ENCODE data around the gene FBXO15. TPM values are rescaled to one million over a fixed set of nuclear protein-coding genes. Genes with fewer than 3 reads are reported as not detected.

Gene FBXO15
- total and polyA plus RNA-seq, 4 donors: 0.23 to 0.50 (median 0.41) TPM

DNA sequence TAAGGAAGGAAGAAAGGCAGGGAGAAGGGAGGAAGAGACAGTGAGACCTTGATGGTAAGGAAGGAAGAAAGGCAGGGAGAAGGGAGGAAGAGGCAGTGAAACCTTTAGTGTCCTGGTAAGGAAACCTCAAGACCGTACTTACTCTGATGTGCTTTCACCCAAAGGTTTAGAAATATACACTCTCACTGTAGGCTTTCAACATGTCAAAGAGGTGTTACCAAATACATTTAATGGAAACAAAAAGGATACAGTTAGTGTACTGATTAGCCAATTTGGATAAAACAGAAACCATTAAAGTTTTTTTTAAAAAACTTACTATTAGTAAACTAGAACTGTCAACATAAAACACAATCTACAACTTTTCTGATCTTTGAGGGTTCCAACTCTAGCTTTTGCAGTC, 7.1 kb downstream of the FBXO15 start:
- DNase-seq (ENCODE audit: low spot score): no peak
- H3K4me1 ChIP-seq (ENCODE audit: control insufficient read depth in 4 of 4, insufficient read depth in 4 of 4, low read length in 3 of 4): no peaks in the 10 kb centered on the region
- 70% methylated on average over 1 of the region's 1 CpG for WGBS
- no peak overlapping the region for H3K27ac ChIP-seq (ENCODE audit: low read depth in 1 of 2, low read length in 2 of 2)
- H3K9me3 ChIP-seq (ENCODE audit: control insufficient read depth in 4 of 4, low read length in 3 of 4): no peaks in the 10 kb centered on the region
- H3K27me3 ChIP-seq (ENCODE audit: control insufficient read depth in 4 of 4, insufficient read depth in 4 of 4, low read length in 3 of 4): no peaks in the 10 kb centered on the region
- no peak overlapping the region for H3K4me3 ChIP-seq (ENCODE audit: low read depth in 1 of 3, low read length in 3 of 3)
- H3K36me3 ChIP-seq (ENCODE audit: control insufficient read depth in 4 of 4, insufficient read depth in 3 of 4, low read depth in 1 of 4, low read length in 3 of 4): no peaks in the 10 kb centered on the region
- no peak for TF ChIP-seq FOXA2 (IDR thresholded peaks at IDR 0.05)
- TF ChIP-seq NR2F2 (IDR thresholded peaks at IDR 0.05): no peak
- no peak for TF ChIP-seq EGR1 (IDR thresholded peaks at IDR 0.05; ENCODE audit: low read depth in 2 of 2)
- TF ChIP-seq, protein P1, sequence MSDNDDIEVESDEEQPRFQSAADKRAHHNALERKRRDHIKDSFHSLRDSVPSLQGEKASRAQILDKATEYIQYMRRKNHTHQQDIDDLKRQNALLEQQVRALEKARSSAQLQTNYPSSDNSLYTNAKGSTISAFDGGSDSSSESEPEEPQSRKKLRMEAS (IDR thresholded peaks at IDR 0.05): no peak
- TF ChIP-seq, protein P2, sequence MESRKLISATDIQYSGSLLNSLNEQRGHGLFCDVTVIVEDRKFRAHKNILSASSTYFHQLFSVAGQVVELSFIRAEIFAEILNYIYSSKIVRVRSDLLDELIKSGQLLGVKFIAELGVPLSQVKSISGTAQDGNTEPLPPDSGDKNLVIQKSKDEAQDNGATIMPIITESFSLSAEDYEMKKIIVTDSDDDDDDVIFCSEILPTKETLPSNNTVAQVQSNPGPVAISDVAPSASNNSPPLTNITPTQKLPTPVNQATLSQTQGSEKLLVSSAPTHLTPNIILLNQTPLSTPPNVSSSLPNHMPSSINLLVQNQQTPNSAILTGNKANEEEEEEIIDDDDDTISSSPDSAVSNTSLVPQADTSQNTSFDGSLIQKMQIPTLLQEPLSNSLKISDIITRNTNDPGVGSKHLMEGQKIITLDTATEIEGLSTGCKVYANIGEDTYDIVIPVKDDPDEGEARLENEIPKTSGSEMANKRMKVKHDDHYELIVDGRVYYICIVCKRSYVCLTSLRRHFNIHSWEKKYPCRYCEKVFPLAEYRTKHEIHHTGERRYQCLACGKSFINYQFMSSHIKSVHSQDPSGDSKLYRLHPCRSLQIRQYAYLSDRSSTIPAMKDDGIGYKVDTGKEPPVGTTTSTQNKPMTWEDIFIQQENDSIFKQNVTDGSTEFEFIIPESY (IDR thresholded peaks at IDR 0.05): no peak
- TF ChIP-seq, protein P3, sequence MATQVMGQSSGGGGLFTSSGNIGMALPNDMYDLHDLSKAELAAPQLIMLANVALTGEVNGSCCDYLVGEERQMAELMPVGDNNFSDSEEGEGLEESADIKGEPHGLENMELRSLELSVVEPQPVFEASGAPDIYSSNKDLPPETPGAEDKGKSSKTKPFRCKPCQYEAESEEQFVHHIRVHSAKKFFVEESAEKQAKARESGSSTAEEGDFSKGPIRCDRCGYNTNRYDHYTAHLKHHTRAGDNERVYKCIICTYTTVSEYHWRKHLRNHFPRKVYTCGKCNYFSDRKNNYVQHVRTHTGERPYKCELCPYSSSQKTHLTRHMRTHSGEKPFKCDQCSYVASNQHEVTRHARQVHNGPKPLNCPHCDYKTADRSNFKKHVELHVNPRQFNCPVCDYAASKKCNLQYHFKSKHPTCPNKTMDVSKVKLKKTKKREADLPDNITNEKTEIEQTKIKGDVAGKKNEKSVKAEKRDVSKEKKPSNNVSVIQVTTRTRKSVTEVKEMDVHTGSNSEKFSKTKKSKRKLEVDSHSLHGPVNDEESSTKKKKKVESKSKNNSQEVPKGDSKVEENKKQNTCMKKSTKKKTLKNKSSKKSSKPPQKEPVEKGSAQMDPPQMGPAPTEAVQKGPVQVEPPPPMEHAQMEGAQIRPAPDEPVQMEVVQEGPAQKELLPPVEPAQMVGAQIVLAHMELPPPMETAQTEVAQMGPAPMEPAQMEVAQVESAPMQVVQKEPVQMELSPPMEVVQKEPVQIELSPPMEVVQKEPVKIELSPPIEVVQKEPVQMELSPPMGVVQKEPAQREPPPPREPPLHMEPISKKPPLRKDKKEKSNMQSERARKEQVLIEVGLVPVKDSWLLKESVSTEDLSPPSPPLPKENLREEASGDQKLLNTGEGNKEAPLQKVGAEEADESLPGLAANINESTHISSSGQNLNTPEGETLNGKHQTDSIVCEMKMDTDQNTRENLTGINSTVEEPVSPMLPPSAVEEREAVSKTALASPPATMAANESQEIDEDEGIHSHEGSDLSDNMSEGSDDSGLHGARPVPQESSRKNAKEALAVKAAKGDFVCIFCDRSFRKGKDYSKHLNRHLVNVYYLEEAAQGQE (IDR thresholded peaks at IDR 0.05): no peak
- no peak for TF ChIP-seq HNF4G (IDR thresholded peaks at IDR 0.05)
- no peak for TF ChIP-seq SP1 (IDR thresholded peaks at IDR 0.05)
- TF ChIP-seq YY1 (IDR thresholded peaks at IDR 0.05): no peak
- no peak for TF ChIP-seq TAF1 (conservative IDR thresholded peaks at IDR 0.05)
- TF ChIP-seq GABPA (IDR thresholded peaks at IDR 0.05 in 1 of 2, conservative IDR thresholded peaks at IDR 0.05 in 1 of 2): no peak
- TF ChIP-seq HNF4A (conservative IDR thresholded peaks at IDR 0.05): no peak
- no peak for TF ChIP-seq FOXA1 (IDR thresholded peaks at IDR 0.05)
- TF ChIP-seq, protein P4, sequence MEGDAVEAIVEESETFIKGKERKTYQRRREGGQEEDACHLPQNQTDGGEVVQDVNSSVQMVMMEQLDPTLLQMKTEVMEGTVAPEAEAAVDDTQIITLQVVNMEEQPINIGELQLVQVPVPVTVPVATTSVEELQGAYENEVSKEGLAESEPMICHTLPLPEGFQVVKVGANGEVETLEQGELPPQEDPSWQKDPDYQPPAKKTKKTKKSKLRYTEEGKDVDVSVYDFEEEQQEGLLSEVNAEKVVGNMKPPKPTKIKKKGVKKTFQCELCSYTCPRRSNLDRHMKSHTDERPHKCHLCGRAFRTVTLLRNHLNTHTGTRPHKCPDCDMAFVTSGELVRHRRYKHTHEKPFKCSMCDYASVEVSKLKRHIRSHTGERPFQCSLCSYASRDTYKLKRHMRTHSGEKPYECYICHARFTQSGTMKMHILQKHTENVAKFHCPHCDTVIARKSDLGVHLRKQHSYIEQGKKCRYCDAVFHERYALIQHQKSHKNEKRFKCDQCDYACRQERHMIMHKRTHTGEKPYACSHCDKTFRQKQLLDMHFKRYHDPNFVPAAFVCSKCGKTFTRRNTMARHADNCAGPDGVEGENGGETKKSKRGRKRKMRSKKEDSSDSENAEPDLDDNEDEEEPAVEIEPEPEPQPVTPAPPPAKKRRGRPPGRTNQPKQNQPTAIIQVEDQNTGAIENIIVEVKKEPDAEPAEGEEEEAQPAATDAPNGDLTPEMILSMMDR (IDR thresholded peaks at IDR 0.05; ENCODE audit: low read depth, low read length, missing input control): no peak
- TF ChIP-seq, protein P5, sequence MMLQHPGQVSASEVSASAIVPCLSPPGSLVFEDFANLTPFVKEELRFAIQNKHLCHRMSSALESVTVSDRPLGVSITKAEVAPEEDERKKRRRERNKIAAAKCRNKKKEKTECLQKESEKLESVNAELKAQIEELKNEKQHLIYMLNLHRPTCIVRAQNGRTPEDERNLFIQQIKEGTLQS (IDR thresholded peaks at IDR 0.05): no peak
- no peak for TF ChIP-seq RXRA (IDR thresholded peaks at IDR 0.05)
- H3K9ac ChIP-seq (ENCODE audit: low read depth in 1 of 2, low read length in 2 of 2): no peak overlapping the region

DNA sequence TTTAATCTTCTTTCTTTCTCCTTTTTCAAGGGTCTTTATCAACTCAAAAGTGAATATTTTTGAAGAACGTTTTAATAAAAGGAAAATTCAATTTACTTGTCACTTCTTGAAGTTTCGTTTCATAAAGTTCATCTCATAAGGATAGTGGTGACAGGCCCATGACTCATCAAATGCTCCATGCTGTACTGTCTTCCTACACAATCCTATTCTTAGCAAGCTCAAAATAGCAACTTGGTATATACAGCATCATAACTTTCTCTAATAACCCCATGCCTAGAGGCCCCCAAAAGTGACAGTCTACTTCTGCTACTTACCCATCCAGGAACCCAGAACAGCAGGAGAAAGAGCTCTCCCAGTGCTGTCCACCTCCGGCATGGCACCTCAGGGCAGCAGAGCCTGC, 7.7 kb downstream of the FBXO15 start:
- 72% methylated on average over 3 of the region's 3 CpGs for WGBS
- no peak overlapping the region for H3K9ac ChIP-seq (ENCODE audit: low read depth in 1 of 2, low read length in 2 of 2)
- no peak overlapping the region for H3K4me3 ChIP-seq (ENCODE audit: low read depth in 1 of 3, low read length in 3 of 3)
- no peaks in the 10 kb centered on the region for H3K4me1 ChIP-seq (ENCODE audit: control insufficient read depth in 4 of 4, insufficient read depth in 4 of 4, low read length in 3 of 4)
- no peaks in the 10 kb centered on the region for H3K9me3 ChIP-seq (ENCODE audit: control insufficient read depth in 4 of 4, low read length in 3 of 4)
- H3K27me3 ChIP-seq (ENCODE audit: control insufficient read depth in 4 of 4, insufficient read depth in 4 of 4, low read length in 3 of 4): no peaks in the 10 kb centered on the region
- DNase-seq (ENCODE audit: low spot score): no peak
- H3K36me3 ChIP-seq (ENCODE audit: control insufficient read depth in 4 of 4, insufficient read depth in 3 of 4, low read depth in 1 of 4, low read length in 3 of 4): no peaks in the 10 kb centered on the region
- H3K27ac ChIP-seq (ENCODE audit: low read depth in 1 of 2, low read length in 2 of 2): no peak overlapping the region
- no peak for TF ChIP-seq FOXA1 (IDR thresholded peaks at IDR 0.05)
- no peak for TF ChIP-seq RXRA (IDR thresholded peaks at IDR 0.05)
- TF ChIP-seq, protein P4 (IDR thresholded peaks at IDR 0.05; ENCODE audit: low read depth, low read length, missing input control): no peak
- TF ChIP-seq, protein P5 (IDR thresholded peaks at IDR 0.05): no peak
- TF ChIP-seq HNF4G (IDR thresholded peaks at IDR 0.05): no peak
- no peak for TF ChIP-seq NR2F2 (IDR thresholded peaks at IDR 0.05)
- TF ChIP-seq RAD21 (IDR thresholded peaks at IDR 0.05): no peak
- TF ChIP-seq JUND (IDR thresholded peaks at IDR 0.05): no peak
- TF ChIP-seq EGR1 (IDR thresholded peaks at IDR 0.05; ENCODE audit: low read depth in 2 of 2): no peak
- TF ChIP-seq, protein P3 (IDR thresholded peaks at IDR 0.05): no peak
- TF ChIP-seq FOXA2 (IDR thresholded peaks at IDR 0.05): no peak
- no peak for TF ChIP-seq SP1 (IDR thresholded peaks at IDR 0.05)

All from liver (tissue), 9 donors.